Epithelial cell of esophagus (primary cell): Measurements from ENCODE around the gene BBC3.

ENCODE experiments used
- DNase-seq: peaks from one replicate; pipeline ENCODE4 v3.0.0; 2010; ENCODE audit warnings: low read depth
- H3K4me3 ChIP-seq: 2 replicates; pipeline ENCODE4 v1.5.1; 2011; ENCODE audit warnings: mild to moderate bottlenecking, low read length, control low read depth
- CTCF ChIP-seq: IDR thresholded peaks from 2 replicates; pipeline ENCODE4 v1.5.1; 2011; ENCODE audit warnings: low read depth, mild to moderate bottlenecking, low read length, control low read depth, inconsistent platforms; ENCODE audit not compliant: insufficient read depth; ENCODE audit errors: missing control alignments

Gene BBC3

GRCh38 chr19:47229676-47230053 is 1.3 kb downstream of the BBC3 start:
- no peak for TF ChIP-seq CTCF
- DNase-seq = no peak
- peak overlapping the region; percentile 89 for H3K4me3 ChIP-seq

- TF ChIP-seq CTCF = no peak
- peak overlapping the region; percentile 89 for H3K4me3 ChIP-seq
- DNase-seq = peak; percentile 47
These were observed 1.9 kb downstream of the BBC3 start for GRCh38 chr19:47228937-47229675.

GRCh38 chr19:47228168-47228936 is 2.6 kb downstream of the BBC3 start:
- peak overlapping the region; percentile 89 for H3K4me3 ChIP-seq
- peak; percentile 41 for DNase-seq
- TF ChIP-seq CTCF = no peak

GRCh38 chr19:47227352-47228167 is 3.4 kb downstream of the BBC3 start:
- H3K4me3 ChIP-seq = peak overlapping the region; percentile 24
- peak; percentile 78 for DNase-seq
- no peak for TF ChIP-seq CTCF

- H3K4me3 ChIP-seq = peak overlapping the region; percentile 24
- no peak for TF ChIP-seq CTCF
- peak; percentile 41 for DNase-seq
These were observed 4.3 kb downstream of the BBC3 start for GRCh38 chr19:47226426-47227351.
